Measurements from ENCODE around the gene S100A7A.
"Not testable (repeated sequence)": the region's sequence is repeated elsewhere in the genome, so short reads cannot be mapped to it uniquely, and the experiment has no call there.

The S100A7A gene

DNA sequence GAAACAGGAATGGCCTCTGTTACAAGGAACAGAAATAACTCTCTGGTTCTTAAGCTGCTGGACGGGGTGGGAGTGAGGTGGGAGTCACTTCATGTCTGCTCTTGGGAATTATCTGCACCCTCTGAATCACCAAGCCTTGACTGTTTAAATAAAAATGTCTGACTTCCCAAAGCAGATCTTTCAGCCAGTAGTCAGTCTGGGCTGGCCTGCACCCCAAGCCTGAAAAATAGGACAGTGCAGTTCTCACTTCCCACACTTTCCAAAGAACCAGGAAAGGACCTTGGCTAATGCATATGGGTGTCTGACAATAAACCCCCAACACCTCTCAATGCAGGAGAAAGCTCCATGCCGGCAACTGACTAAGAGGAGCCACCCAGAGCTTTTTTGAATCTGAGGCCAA lies 43.3 kb downstream of the S100A7A start:
- no peak for DNase-seq (ENCODE audit: low read depth, low spot score)

DNA sequence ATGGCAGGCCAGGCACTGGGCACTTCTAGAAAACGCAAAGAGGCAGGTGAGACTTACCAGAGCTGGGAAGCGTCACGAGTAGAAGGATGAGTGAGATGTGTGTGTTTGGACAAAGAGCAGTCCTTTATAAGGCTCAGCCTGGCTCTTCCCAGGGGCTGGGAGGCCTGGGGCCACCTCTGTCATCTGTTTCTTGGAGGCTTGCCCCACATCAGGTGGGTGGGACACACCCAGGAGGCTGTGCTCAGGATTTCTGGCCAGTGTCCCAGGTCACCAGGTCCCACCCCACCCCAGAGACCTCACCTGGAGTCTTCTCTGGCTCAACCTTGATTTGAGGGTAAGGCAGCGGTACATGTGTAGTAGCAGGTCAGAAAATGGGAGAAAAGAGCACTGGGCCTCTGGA lies 44.2 kb downstream of the S100A7A start, which contains the start of gene S100A7:
TSS of gene S100A7 (minus strand) at position 101 of the 400 bp plus-strand sequence. CDS start 1,638 bp downstream, outside the sequence.
- DNase-seq (ENCODE audit: low read depth, low spot score): no peak

DNA sequence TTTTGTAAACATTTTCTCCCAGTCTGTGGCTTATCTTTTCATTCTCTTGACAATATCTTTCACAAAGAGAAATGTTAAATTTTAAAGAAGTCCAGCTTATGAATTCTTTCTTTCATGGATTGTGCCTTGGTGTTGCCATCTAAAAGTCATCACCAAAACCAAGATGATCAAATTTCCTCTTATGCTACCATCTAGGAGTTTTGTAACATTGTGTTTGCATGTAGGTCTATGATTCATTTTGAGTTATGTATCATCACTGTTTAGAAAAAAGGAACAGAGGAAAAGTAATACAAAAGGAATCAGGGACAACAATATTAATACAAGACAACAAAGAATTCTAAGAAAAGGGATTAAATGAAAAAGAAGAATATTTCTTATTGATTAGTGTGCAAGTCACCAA lies 46.4 kb downstream of the S100A7A start:
- not testable (repeated sequence) for DNase-seq (ENCODE audit: low read depth, low spot score)

DNA sequence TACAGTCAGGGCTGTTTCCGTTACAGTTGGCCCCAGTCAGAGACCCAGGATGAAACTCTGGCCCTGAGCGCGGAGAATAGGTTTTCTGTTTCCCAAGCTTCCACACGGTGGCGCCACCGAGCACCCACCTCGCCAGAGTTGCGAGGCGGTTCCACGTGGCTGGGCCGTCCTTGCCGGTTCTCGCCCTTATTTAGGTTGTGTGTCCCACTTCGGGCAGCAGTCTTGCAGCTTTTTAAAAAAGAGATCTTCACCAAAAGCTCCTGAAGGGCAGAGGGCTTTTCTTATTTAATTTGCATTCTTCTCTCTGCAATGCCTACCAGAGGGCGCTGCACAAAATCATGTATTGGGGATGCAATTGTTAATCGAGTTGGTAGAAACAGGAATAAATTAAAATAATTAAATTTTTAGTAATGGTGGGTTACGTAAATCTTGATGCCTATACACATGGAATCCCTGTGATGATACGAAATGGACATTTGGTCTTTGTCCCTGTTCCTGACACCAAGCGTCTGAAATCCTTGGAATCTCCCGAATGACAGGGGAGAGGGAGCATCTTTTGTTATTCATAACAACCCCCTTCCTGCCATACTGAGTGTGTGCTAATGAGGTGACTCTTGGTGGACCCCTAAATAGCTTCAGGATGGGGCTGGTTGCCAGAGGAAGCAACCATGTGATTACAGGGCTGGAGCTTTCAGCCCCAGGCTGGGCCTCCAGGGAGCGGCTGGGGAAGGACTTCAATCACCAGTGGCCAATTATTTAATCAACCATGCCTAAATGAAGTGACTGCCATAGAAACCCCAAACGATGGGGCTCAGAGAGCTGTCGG lies 49.7 kb downstream of the S100A7A start:
- DNase-seq (ENCODE audit: low read depth, low spot score): peak; percentile 41

DNA sequence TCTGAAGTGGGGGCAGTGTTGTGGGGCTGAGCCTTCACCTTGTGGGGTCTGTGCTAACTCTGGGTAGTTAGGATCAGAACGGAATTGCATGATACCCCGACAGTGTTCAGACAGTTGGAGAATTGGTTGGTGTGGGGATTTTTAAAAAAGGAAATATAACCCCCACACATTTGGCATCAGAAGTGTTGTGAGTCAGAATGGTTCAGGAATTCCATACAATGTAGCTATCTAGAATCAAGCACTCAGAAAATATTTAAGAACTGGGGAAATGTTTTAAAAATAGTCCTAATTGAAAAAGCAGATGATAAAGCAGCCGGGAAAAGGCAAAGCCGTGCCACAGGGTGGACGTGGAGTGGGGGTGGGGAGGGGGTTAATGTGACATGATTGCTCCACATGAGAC lies 50.6 kb downstream of the S100A7A start:
- no peak for DNase-seq (ENCODE audit: low read depth, low spot score)

GRCh38 chr1:153470707-153471106 lies 54.4 kb downstream of the S100A7A start:
- DNase-seq (ENCODE audit: low read depth, low spot score): no peak

Measured in activated naive CD8-positive, alpha-beta T cell treated with anti-CD3 and anti-CD28 coated beads, Interleukin-2, amount 50 U/mL, for 16 hours (primary cell).